Astrocyte of the cerebellum (primary cell): Measurements from ENCODE around the gene LZIC.

Experiments used
- DNase-seq: peaks from one replicate; pipeline ENCODE4 v3.0.0-alpha.2; 2011; ENCODE audit warnings: low read depth
- H3K4me3 ChIP-seq: 2 replicates; pipeline ENCODE4 v1.5.1; 2011; ENCODE audit warnings: mild to moderate bottlenecking, low read depth, low read length, moderate library complexity
- in situ Hi-C: cut with HindIII; loops from 2 replicates; pipeline ENCODE4 v1.10.0; 2017; ENCODE audit warnings: low sequenced_read_pairs
- TF ChIP-seq, protein P1 (sequence below): IDR thresholded peaks from 2 replicates; pipeline ENCODE4 v1.5.1; 2012; ENCODE audit warnings: low read length, low read depth, moderate library complexity, mild to moderate bottlenecking; ENCODE audit errors: missing control alignments

Gene LZIC

DNA sequence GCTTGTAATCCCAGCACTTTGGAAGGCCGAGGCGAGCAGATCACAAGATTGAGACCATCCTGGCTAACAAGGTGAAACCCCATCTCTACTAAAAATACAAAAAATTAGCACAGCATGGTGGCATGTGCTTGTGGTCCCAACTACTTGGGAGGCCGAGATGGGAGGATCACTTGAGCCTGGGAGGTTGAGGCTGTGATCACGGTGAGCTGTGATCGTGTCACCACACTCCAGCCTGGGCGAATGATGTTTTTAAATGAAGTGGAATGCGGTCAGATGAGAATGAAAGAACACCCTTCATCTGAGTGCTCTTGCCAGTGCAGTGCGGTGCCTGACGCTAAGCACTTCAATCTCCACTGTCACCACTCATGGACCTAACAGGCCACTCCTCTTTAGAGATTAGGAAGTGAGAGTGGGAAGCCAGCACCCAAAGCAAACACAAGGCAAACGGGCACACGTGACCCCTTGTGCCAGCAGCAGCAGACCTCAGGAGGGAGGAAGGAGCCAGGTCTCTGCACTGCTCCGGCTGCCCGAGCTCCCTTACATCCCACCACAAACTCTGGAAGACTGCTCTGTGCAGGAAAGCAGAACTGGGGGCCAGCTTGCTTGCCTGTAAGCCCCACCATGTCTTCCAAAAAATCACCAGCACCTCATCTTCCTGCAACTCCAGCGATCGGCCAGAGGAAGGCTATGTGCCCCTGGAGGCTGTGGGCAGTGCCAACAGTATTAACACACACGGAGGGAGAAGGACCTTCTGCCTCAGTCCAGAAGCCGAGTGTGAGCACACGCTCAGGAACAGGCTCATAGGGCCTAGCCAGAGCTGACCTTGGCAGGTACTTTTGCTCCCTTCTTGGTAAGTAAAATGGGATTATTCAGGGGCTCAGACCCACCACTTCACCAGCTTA is 42.8 kb downstream of the LZIC start:
- TF ChIP-seq, protein P1, sequence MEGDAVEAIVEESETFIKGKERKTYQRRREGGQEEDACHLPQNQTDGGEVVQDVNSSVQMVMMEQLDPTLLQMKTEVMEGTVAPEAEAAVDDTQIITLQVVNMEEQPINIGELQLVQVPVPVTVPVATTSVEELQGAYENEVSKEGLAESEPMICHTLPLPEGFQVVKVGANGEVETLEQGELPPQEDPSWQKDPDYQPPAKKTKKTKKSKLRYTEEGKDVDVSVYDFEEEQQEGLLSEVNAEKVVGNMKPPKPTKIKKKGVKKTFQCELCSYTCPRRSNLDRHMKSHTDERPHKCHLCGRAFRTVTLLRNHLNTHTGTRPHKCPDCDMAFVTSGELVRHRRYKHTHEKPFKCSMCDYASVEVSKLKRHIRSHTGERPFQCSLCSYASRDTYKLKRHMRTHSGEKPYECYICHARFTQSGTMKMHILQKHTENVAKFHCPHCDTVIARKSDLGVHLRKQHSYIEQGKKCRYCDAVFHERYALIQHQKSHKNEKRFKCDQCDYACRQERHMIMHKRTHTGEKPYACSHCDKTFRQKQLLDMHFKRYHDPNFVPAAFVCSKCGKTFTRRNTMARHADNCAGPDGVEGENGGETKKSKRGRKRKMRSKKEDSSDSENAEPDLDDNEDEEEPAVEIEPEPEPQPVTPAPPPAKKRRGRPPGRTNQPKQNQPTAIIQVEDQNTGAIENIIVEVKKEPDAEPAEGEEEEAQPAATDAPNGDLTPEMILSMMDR, result no peak
- H3K4me3 ChIP-seq, result no peak overlapping the region
- in situ Hi-C loops, result no loop called here
- no peak for DNase-seq

DNA sequence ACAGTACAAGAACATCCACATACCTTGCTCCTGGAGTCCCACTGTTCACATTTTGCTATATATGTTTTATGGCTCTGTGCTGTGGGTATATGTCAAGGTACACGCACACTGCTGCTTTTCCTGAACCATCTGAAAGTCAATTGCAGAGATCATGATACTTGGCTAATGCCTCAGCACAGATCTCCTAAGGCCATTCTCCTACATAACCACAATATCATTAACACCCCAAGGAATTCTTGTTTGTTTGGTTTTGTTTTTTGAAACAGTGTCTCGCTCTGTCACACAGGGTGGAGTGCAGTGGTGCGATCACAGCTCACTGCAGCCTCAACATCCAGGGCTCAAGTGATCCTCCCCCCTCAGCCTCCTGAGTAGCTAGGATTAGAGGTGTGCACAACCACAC is 49.1 kb downstream of the LZIC start:
- DNase-seq, result no peak
- TF ChIP-seq, protein P1, result no peak
- in situ Hi-C loops, result loop anchor here (5.0 kb wide), 1 partner anchor 93 kb away; no protein-coding TSS in a partner anchor
- no peak overlapping the region for H3K4me3 ChIP-seq

DNA sequence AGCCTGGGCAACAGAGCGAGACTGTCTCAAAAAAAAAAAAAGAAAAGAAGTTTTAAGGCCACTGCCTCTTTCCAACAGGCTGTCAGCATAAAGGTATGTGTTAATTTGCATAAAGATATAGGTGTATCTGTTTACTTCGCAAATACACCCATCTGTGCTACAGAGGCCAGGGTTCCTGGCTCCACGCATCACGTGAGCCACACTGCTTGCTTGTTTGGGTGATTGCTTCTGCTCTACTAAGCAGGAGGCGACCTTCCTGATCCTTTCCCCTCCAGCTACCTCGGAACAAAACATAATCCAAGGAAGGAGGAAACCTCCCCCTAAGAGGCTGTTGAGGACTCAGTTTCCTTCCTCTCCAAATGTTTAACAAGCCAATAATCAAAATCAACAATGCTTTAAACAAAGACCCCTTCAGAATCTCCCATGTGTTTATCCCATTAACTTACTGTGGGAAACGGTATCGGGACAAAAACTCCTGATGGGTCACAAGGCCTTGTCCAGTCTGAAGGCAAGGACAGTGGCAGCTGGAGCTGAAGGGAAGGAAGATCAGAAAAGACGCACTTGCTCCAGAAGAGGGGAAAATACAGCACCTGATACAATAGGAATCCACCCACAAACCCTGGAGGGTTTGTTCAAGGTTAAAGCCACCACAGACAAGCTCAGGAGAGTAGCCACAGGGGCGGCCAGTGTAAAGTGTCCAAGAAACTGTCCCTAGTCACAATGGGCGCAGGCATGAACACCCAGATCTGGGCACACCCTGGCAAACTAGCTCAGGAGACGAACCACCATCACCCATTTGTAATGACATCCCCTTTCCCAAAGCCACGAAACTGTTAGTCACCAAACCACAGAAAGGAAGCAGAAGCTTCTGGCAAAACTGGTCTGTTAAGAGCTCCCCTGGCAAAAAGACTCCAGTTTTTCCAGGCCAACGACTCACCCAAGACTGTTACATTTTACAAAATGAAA is 50.3 kb downstream of the LZIC start:
- in situ Hi-C loops, result loop anchor here (5.0 kb wide), 1 partner anchor 94 kb away; no protein-coding TSS in a partner anchor
- DNase-seq, result no peak
- TF ChIP-seq, protein P1, result no peak
- no peak overlapping the region for H3K4me3 ChIP-seq

DNA sequence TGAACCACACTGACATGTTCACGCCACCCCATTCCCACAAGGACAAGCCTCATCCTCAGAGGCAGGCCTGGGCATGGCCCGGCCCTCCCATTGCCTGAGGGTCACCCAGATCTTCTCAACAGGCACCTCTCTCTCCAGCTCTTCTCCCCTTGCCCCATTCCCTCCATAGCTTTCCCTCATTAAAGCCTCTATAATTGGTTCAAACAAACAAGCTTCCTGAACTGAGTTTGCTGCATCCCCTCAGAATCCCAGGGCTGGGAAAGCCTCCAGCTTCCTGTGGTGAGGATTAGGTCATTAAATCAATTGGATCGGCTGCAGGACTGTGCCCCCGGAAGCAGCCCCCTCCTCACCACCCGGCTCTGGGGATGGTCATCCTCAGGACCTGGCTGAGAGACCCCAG is 52.0 kb downstream of the LZIC start:
- H3K4me3 ChIP-seq, result no peak overlapping the region
- DNase-seq, result peak; percentile 48
- in situ Hi-C loops, result loop anchor here (5.0 kb wide), 1 partner anchor 96 kb away; no protein-coding TSS in a partner anchor
- TF ChIP-seq, protein P1, result no peak

DNA sequence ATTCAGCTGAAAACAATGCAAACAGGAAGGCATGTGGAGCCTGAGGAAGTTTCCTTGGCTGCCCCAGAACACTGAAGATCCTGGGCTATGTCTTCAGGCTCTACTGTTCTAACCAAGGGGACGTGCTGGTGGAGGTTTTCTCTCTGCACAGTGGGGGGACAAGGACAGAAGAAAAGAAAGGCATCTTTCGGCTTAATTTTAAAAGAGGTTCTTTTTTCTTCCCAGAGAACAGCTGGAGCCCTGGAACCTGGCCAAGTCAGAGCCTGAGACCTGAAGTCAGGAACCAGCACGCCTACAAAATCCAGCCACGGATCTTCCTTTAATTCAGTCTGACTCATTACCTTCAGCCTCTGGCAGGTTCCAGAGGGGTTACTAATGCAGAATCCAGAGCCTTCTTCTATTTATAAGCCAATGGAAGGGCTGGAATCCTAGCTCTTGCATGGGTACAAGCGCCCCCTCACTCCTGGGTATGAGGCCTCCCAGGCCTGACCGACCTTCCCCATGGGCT is 52.9 kb downstream of the LZIC start:
- TF ChIP-seq, protein P1, result no peak
- DNase-seq, result peak; percentile 89
- in situ Hi-C loops, result loop anchor here (5.0 kb wide), 1 partner anchor 97 kb away; no protein-coding TSS in a partner anchor
- no peak overlapping the region for H3K4me3 ChIP-seq

DNA sequence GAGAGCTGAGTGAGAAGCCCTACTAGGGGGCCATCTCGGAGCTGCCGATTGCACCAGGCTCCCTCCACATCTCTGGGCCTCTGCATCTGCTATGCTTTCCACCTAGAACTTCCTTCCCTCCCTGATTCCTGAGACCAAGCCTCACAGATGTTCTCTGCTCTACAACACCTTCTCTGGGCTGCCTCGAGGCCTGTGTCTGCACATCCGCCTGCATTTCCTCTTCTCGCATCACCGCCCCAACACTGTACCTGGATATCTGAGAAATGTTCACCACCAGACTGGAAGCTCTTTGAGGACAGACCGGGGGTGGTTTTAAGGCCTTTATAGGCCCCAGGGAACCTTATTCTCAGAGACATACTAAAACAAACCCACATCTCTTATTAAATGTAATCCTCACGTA is 53.8 kb downstream of the LZIC start:
- in situ Hi-C loops, result no loop called here
- TF ChIP-seq, protein P1, result no peak
- DNase-seq, result no peak
- no peak overlapping the region for H3K4me3 ChIP-seq
